Melanocyte of skin (primary cell): ENCODE results near the gene AP3B1. TPM values are rescaled to one million over a fixed set of nuclear protein-coding genes. Genes with fewer than 3 reads are reported as not detected.

ENCODE experiments used
- small RNA-seq, 2 donors: library from RNA; depleted of rRNA; stranded (forward); fragments of <200 nt; gene quantifications; one replicate each; pipeline ENCODE3, GENCODE V24; 2012
- total RNA-seq, 2 donors: library from RNA; depleted of rRNA; stranded (reverse); fragments of >200 nt; gene quantifications; 2 replicates each; pipeline ENCODE4 v1.2.3, GENCODE V29; 2012

Gene AP3B1, protein sequence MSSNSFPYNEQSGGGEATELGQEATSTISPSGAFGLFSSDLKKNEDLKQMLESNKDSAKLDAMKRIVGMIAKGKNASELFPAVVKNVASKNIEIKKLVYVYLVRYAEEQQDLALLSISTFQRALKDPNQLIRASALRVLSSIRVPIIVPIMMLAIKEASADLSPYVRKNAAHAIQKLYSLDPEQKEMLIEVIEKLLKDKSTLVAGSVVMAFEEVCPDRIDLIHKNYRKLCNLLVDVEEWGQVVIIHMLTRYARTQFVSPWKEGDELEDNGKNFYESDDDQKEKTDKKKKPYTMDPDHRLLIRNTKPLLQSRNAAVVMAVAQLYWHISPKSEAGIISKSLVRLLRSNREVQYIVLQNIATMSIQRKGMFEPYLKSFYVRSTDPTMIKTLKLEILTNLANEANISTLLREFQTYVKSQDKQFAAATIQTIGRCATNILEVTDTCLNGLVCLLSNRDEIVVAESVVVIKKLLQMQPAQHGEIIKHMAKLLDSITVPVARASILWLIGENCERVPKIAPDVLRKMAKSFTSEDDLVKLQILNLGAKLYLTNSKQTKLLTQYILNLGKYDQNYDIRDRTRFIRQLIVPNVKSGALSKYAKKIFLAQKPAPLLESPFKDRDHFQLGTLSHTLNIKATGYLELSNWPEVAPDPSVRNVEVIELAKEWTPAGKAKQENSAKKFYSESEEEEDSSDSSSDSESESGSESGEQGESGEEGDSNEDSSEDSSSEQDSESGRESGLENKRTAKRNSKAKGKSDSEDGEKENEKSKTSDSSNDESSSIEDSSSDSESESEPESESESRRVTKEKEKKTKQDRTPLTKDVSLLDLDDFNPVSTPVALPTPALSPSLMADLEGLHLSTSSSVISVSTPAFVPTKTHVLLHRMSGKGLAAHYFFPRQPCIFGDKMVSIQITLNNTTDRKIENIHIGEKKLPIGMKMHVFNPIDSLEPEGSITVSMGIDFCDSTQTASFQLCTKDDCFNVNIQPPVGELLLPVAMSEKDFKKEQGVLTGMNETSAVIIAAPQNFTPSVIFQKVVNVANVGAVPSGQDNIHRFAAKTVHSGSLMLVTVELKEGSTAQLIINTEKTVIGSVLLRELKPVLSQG
- 10 to 100 TPM; 50.6 to 53.3 TPM for total RNA-seq

DNA sequence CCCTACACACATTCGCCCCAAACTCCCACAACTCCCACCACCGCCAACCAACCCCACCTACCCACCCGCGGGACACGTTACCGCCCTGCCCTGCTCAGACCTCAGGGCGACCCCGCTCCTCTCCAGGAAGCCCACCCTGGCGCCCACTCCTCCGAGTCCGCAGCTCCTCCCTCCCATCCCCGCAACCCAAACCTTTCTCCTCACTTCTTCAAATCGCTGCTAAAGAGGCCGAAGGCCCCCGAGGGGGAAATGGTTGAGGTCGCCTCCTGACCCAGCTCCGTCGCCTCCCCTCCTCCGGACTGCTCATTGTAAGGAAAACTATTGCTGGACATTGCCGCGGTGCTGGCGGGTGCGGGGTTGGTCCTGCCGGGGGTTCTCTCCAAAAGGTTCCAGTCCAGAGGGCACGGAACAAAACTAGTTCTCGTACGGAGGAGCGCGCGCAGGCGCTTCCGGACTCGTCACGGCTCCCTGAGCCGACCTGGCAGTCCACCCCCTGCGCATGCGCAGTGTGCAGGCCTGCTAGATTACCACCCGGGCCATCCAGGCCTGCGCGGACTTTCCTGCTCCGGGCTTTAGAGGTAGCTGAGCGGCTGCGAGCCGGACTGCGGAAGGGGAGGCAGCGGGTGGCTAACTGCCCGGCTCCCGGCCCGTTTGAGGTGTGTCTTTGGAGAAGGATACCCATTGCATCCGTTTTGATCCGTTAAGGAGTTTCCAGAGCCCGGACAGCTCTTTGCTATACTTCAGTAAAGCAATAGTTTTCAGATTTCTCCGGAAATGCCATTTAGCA is at the start of gene AP3B1:
Gene AP3B1 (minus strand): TSS at position 451 of the 787 bp plus-strand sequence. CDS start 119 bp downstream, at position 332.

Small RNAs within 50 kb of the gene (small RNA-seq; reads per million reads assigned to genes)
- 0 reads per million in 2 donors for gene RF00019
- 0 reads per million in 2 donors for gene RNU6-183P

Other genes with a start within 250 kb of the AP3B1 start
- 10 to 100 TPM; 33.0 to 39.3 TPM for gene SCAMP1, start 65.9 kb upstream of the AP3B1 start, total RNA-seq